Measurements from ENCODE around the gene UVSSA.
"Not testable (repeated sequence)": the region's sequence is repeated elsewhere in the genome, so short reads cannot be mapped to it uniquely, and the experiment has no call there.

UVSSA gene

DNA sequence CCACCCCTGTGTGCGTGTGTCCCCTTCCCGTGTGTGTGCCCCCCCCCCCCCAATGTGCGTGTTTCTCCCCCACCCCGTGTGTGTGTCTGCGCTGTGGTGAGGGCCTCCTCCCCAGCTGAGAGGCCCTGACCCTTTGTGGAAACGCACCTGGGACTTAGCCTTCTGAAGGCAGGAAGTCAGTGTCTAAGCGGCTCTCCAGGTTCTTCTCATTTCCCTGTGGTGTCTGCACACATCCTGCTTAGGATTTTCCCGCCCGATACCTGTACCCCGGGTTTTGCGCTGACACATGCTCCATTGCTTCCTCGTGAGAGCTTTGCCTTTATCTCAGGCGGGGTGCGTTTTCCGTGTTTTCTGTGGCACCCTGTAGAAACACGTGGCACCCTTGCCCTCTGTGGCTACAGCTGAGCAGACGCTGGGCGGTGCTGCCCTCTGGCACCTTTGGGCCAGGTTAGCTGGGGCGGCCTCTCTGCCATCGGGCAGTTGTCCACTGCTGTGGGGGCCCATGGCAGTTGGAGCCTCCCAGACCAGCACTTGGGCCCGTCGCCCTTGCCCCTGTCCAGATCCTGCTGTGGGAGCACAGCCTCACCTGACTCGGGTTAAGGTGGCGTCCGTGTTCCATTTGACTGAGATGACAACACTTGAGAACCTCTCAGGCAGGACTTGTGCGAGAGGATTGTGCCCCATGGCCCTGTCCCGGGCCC lies 31.0 kb upstream of the UVSSA start:
- DNase-seq (ENCODE audit: low read depth in 2 of 2, low spot score in 1 of 2), result no peak

- DNase-seq (ENCODE audit: low read depth in 2 of 2, low spot score in 1 of 2), result no peak
These were observed 30.4 kb upstream of the UVSSA start for GRCh38 chr4:1316537-1317168.

DNA sequence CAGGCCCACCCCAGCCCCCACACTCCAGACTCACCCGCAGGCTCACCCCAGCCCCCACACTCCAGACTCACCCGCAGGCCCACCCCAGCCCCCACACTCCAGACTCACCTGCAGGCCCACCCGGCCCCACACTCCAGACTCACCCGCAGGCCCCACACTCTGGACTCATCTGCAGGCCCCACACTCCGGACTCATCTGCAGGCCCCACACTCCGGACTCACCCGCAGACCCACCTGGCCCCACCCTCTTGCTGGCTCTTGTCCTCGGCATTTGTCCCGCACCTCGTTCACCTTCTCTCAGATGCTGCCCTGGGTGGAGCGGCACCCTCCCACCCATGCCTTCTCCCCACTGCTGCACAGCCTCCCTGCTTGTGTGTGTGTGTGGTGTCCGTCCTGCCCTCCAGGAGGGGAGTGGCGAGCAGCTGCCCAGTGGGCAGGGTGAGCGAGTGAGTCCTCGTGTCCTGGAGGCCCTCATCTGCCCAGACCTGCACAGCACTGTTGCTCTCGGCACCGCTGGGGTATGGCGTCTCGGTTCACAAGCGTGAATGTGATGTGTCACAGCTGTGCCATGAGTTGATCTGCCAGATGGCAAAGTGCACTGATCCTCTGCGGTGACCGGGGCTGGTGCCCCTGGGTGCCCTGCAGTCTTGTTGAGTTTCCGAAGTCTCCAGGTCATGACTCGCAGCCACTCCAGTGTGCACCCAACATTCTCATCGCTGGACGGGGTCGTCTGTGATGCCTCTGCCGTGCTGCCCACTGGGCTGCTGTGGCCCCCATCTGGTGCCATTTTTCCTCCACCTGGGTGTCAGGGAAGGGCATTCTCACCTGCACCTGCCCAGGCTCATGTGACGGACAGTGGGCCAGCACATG lies 29.6 kb upstream of the UVSSA start:
- DNase-seq (ENCODE audit: low read depth in 2 of 2, low spot score in 1 of 2), result no peak

DNA sequence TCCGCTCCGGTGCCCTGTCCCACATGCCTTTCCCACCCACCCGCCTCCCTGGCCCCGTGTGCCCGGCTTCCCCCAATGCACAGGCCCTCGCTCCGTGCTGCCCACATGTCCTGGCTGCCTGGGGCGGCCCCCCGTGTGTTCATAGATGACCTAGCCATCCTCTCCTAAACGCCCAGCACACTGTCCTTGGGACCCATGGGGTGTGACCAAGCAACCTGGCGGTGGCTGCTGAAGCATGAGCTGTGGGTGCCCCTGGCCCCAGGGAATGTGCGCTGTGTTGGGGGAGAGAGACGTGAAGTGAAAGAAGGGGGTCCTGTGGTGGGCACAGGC lies 29.0 kb upstream of the UVSSA start:
- no peak for DNase-seq (ENCODE audit: low read depth in 2 of 2, low spot score in 1 of 2)

- no peak for DNase-seq (ENCODE audit: low read depth in 2 of 2, low spot score in 1 of 2)
These were observed 28.4 kb upstream of the UVSSA start for GRCh38 chr4:1318488-1319213.

DNA sequence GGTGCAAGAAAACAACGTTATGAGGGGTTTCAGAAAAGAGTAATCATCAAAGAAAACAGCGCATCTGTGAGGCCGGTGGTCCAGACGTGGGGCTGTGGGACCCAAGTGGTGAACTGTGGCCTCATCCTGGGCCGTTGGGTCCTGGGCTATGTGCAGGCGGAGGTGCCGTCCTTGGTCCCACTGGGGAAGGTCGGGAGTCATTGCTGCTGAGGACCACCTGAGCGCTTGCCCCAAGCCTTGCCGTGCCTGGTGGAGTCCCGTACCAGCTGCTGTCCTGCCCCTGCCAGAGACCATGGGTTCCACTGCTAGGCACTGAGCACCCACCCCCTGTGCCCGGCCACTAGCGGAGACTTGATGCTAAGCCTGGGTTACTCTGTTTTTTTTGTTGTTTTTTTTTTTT lies 25.5 kb upstream of the UVSSA start:
- no peak for DNase-seq (ENCODE audit: low read depth in 2 of 2, low spot score in 1 of 2)

DNA sequence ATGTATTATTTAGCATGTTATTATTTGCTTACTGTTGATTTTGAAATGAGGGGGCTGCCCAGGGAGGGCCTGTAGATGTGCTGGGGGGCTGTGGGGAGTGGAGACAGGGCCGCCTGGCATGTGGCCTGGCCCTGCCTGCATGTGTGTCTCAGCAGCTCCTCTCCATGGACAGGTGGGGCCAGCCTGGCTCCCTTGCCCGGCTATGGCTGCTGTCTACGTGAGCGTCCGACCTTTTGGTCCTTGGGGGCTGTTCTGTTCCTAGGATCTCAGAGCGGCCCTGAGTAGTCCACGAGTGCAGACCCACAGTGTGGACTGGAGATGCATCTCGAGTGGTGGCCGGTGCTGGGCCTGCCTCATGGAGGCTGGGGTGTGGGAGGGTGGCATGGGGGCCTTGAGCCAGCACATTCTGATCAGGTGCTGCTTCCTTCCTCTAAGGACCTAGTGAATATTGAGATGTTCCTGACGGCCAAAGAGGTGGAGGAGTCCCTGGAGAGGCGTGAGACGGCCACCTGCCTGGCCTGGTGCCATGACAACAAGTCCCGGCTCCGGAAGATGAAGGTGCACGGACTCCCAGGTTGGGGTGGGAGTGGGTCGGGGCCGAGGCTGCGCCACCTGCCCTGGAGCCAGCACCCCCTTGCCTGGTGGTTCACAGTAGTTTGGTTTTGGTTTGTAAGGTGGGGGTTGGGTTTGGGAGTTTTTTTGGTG lies 24.9 kb upstream of the UVSSA start:
- no peak for DNase-seq (ENCODE audit: low read depth in 2 of 2, low spot score in 1 of 2)

DNA sequence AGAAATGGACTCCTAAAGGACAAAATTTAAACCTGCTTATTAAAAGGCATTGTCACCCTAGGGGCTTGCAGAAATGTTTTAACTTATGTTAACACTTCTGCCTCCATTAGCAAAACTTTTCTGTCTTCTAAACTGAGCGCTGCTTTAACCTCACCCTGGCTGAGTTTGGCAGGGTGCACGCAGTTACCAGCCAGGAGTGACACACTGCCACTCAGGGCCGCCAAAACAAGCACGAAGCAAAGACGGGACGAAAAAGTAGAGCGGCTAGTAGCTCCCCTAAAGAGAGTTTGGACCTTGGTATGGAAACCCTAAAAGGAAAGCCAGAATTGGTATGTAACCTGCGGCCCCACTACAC lies 23.8 kb upstream of the UVSSA start:
- DNase-seq (ENCODE audit: low read depth in 2 of 2, low spot score in 1 of 2), result no peak

DNA sequence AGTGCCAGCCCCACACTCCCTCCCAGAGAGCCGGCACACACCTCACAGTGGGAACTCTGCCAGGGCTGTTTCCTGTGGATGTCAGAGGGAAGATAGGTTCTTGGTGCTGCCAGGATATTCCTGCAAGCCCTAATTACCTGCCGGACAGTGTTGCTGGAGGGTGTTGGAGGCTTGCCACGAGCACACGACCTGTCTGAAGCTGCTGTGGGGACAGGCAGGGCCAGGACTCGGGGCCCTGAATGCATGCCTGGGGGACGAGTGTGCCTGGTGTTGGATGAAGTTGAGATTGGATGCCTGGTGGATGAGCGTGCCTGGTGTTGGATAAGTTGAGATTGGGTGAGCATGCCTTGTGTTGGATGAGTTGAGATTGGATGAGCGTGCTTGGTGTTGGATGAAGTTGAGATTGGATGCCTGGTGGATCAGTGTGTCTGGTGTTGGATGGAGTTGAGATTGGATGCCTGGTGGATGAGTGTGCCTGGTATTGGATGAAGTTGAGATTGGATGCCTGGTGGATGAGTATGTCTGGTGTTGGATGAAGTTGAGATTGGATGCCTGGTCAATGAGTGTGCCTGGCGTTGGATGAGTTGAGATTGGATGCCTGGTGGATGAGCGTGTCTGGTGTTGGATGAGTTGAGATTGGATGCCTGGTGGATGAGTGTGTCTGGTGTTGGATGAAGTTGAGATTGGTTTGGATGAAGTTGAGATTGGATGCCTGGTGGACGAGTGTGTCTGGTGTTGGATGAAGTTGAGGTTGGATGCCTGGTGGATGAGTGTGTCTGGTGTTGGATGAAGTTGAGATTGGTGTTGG lies 23.2 kb upstream of the UVSSA start:
- no peak for DNase-seq (ENCODE audit: low read depth in 2 of 2, low spot score in 1 of 2)

DNA sequence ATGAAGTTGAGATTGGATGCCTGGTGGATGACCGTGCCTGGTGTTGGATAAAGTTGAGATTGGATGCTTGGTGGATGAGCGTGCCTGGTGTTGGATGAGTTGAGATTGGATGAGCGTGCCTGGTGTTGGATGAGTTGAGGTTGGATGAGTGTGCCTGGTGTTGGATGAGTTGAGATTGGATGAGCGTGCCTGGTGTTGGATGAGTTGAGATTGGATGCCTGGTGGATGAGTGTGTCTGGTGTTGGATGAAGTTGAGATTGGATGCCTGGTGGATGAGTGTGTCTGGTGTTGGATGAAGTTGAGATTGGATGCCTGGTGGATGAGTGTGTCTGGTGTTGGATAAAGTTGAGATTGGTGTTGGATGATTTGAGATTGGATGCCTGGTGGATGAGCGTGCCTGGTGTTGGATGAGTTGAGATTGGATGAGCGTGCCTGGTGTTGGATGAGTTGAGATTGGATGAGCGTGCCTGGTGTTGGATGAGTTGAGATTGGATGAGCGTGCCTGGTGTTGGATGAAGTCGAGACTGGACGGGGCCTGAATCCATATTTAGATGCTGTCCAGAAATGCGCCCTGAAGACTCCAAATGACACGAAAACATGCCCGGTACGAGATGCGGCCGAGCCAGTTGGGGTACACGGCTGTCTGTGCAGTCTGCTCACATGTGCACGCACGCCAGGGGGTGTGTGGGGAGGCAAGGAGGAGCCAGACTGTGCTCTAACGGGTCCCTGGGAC lies 22.4 kb upstream of the UVSSA start:
- DNase-seq (ENCODE audit: low read depth in 2 of 2, low spot score in 1 of 2), result not testable (repeated sequence)

GRCh38 chr4:1325176-1325480 lies 21.9 kb upstream of the UVSSA start:
- DNase-seq (ENCODE audit: low read depth in 2 of 2, low spot score in 1 of 2), result no peak

GRCh38 chr4:1325681-1326635 lies 21.1 kb upstream of the UVSSA start:
- DNase-seq (ENCODE audit: low read depth in 2 of 2, low spot score in 1 of 2), result no peak

GRCh38 chr4:1326751-1327525 lies 20.1 kb upstream of the UVSSA start:
- no peak for DNase-seq (ENCODE audit: low read depth in 2 of 2, low spot score in 1 of 2)

DNA sequence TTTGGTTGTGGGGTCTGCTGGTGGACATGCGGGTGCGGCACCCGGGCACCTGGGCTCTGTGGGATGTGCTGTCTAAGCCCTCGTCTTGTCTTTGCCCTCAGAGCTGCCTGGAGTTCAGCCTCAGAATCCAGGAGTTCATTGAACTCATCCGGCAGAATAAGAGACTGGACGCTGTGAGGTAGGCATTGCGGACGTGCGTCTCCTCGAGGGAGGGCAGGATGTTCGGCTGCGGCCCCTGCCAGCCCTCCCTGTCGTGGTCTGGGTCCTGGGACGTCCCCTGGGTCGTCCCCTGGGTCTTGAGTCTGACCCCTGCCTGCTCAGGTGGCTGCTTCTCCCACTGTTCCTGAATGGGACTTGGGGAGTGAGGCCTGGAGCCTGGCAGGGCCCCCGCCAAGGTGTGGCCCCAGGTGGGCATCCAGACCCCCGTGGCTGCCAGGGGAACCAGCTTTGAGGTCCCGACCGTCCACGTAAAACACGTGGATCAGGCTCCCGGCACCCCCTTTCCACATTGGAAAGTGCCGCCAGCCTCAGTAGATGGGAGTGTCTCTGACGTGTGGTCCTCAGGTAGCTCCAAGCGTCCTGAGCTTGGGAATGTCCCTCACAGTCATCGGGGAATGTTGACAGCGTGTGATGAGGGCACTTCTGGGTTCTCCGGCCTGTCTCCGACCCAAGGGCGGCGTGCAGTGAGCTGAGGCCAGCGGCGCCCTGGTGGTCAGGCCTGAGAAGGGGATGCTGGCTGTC lies 19.3 kb upstream of the UVSSA start:
- DNase-seq (ENCODE audit: low read depth in 2 of 2, low spot score in 1 of 2), result no peak

- no peak for DNase-seq (ENCODE audit: low read depth in 2 of 2, low spot score in 1 of 2)
These were observed 18.5 kb upstream of the UVSSA start for GRCh38 chr4:1328267-1329155.
